ENCODE measurements around the gene MYO18A.

Gene MYO18A

DNA sequence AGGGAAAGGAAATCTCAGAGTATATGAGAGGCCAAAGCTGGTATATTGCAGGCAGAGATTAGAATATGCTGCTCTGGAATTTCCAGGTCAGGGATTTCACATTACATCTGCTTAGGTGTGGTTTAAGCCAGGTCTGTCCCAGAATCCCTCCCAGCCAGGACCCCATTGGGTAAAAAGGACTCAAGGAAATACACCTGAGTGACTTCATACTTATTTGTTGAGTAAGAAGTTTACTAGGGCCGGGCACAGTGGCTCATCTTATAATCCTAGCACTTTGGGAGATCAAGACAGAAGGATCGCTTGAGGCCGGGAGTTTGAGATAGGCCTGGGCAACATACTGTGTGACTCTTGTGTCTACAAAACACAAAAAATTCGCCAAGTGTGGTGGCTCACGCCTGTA lies 130.0 kb downstream of the MYO18A start:
- no peak overlapping the region for H3K9ac ChIP-seq (ENCODE audit: low read depth in 1 of 2, low read length in 2 of 2)
- H3K27me3 ChIP-seq (ENCODE audit: control insufficient read depth in 2 of 2, insufficient read depth in 2 of 2, low read length in 2 of 2) = peaks cover 0 to 7% of the 10 kb centered on the region in 2 donors
- H3K27ac ChIP-seq (ENCODE audit: low read depth in 2 of 2, low read length in 2 of 2) = no peak overlapping the region
- no peaks in the 10 kb centered on the region for H3K9me3 ChIP-seq (ENCODE audit: control insufficient read depth in 2 of 2, low read length in 2 of 2)
- no peak overlapping the region for H3K4me3 ChIP-seq (ENCODE audit: low read length in 2 of 2)
- H3K36me3 ChIP-seq (ENCODE audit: control insufficient read depth in 2 of 2, insufficient read depth in 2 of 2, low read length in 2 of 2) = no peaks in the 10 kb centered on the region
- H3K4me1 ChIP-seq (ENCODE audit: control insufficient read depth in 2 of 2, insufficient read depth in 2 of 2, low read length in 2 of 2) = no peaks in the 10 kb centered on the region

DNA sequence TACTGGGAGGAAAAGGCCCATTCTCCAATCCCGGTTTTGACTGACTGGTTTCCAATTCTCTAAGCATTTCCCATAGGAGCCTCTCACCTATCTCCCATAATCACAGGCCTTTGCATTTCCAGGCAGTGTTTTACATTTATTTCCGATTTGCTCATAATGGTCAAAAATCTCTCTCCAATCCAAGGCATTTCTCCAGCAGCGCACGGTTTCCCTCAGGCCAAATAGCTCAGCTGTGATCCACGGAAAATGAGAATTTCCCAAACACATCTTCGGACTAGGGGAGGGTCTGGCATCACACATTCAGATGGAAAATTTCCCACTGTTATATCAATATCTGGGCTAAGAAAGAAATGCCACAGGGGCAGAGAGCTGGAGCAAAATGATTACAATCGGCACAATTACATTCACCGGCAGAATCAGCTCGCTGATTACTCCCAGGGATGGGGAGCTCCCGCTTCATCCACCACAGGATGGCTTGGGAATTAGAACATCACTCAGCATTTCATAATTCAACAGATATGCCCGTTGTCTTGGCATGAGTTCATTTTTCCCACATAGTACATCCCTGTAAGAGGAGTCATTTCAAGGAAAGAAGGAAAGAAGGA lies 130.6 kb downstream of the MYO18A start:
- Histone ChIP-seq H3K27me3 (ENCODE audit: control insufficient read depth in 2 of 2, insufficient read depth in 2 of 2, low read length in 2 of 2) (peaks cover 0 to 4% of the 10 kb centered on the region in 2 donors), H3K9ac (ENCODE audit: low read depth in 1 of 2, low read length in 2 of 2) (no peak overlapping the region), H3K4me1 (ENCODE audit: control insufficient read depth in 2 of 2, insufficient read depth in 2 of 2, low read length in 2 of 2) (no peaks in the 10 kb centered on the region), H3K27ac (ENCODE audit: low read depth in 2 of 2, low read length in 2 of 2) (no peak overlapping the region), H3K36me3 (ENCODE audit: control insufficient read depth in 2 of 2, insufficient read depth in 2 of 2, low read length in 2 of 2) (no peaks in the 10 kb centered on the region), H3K4me3 (ENCODE audit: low read length in 2 of 2) (no peak overlapping the region), H3K9me3 (ENCODE audit: control insufficient read depth in 2 of 2, low read length in 2 of 2) (no peaks in the 10 kb centered on the region)

DNA sequence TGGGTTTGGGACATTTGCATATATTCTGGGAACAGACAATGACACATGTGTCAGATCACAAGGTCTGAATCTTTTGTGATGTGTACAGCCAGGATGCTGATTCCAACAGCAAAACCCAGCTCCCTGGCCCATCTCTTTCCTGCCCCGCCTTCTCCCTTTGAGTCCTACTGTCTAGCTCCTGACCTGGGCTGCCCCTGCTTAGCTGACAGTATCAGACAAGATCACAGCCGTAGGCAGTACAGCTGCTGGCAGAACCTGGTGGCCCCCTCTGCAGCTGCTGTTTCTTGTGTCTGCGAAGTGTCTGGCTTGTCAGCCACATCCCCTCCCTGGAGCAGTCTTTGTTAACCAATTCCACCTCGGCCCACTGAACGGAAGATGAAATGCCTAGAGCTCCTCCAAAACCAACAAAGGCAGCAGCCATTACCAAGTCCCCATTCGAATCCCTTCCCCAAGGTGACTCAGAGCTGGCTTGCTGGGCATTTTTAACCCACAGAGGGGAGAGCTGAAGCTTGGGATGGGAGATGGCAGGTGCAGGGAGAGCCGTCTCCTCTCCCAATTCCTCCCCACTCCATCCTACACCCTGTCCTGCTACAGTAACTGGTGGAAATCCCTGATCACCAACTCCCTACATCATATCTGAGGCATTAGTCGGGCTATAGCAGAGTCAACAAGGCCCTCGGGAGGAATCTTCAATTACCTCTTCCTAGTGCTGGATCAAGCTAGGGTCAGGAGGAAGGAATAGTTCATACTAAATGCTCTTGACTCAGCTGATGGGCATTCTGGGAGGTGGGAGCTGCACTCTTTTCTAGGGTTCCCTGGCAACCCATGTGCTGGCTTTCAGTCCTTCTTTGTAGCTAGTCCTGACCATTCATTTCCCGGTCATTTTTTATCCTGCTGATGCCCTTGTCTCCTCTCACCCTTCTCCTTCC lies 131.5 kb downstream of the MYO18A start:
- no peaks in the 10 kb centered on the region for H3K9me3 ChIP-seq (ENCODE audit: control insufficient read depth in 2 of 2, low read length in 2 of 2)
- no peaks in the 10 kb centered on the region for H3K36me3 ChIP-seq (ENCODE audit: control insufficient read depth in 2 of 2, insufficient read depth in 2 of 2, low read length in 2 of 2)
- H3K27ac ChIP-seq (ENCODE audit: low read depth in 2 of 2, low read length in 2 of 2) = no peak overlapping the region
- peaks cover 0 to 3% of the 10 kb centered on the region in 2 donors for H3K27me3 ChIP-seq (ENCODE audit: control insufficient read depth in 2 of 2, insufficient read depth in 2 of 2, low read length in 2 of 2)
- H3K4me1 ChIP-seq (ENCODE audit: control insufficient read depth in 2 of 2, insufficient read depth in 2 of 2, low read length in 2 of 2) = no peaks in the 10 kb centered on the region
- H3K4me3 ChIP-seq (ENCODE audit: low read length in 2 of 2) = no peak overlapping the region
- H3K9ac ChIP-seq (ENCODE audit: low read depth in 1 of 2, low read length in 2 of 2) = no peak overlapping the region

DNA sequence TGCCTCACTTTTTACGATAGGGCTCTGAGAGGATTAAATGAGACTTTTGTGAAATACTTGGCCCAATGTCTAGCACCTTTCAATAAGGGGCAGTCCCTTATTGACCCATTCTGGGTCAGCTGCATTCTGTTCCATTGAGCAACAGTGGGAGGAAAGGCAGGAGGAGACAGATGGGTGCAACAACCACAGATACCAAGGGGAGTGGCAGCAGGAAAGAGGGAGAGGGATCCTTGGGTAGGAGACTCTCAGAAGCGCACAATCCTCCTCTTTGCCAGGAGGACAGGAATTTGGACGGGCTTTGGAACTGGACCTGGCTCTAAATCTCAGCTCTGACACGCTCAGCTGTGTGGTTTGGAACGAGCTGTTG lies 133.7 kb downstream of the MYO18A start:
- Histone ChIP-seq H3K9ac (ENCODE audit: low read depth in 1 of 2, low read length in 2 of 2) (no peak overlapping the region), H3K9me3 (ENCODE audit: control insufficient read depth in 2 of 2, low read length in 2 of 2) (no peaks in the 10 kb centered on the region), H3K4me1 (ENCODE audit: control insufficient read depth in 2 of 2, insufficient read depth in 2 of 2, low read length in 2 of 2) (peaks cover 3 to 4% of the 10 kb centered on the region in 2 donors), H3K27me3 (ENCODE audit: control insufficient read depth in 2 of 2, insufficient read depth in 2 of 2, low read length in 2 of 2) (peaks cover 0 to 3% of the 10 kb centered on the region in 2 donors), H3K36me3 (ENCODE audit: control insufficient read depth in 2 of 2, insufficient read depth in 2 of 2, low read length in 2 of 2) (no peaks in the 10 kb centered on the region), H3K27ac (ENCODE audit: low read depth in 2 of 2, low read length in 2 of 2) (no peak overlapping the region), H3K4me3 (ENCODE audit: low read length in 2 of 2) (no peak overlapping the region)

DNA sequence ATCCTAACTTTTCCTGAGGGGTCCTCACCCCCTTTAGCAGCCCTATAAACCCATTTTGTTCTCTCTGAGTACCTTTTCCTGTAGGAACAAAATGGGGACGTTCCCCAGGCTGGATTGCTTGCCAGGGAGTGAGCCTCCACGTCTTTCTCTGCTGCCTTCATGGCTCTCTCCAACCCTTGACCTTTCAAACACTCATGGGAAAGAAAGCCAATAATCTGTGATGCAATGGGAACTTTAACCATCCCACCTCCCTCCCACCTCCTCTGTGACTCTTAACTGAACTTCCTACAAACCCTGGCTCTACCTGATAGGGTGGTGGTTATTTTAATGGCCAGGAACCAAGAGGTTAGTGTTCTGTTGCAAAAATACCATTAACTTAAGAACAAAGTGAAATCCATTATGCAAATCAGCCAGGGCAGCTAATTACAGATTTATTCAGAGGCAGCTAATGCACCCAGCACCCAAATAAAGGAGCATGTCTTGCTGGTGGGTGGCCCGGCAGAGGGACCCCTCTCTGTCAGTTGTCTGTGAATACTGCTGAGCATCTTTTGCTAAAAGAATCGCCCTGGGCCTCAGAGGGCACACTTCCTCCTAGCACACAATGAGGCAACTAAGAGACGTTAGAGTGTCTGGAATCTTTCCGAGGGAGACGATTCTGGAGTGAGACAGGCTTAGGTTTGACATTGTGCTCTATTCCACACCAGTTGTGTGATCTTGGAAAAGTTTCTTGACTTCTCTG lies 134.3 kb downstream of the MYO18A start:
- Histone ChIP-seq H3K4me3 (ENCODE audit: low read length in 2 of 2) (no peak overlapping the region), H3K27ac (ENCODE audit: low read depth in 2 of 2, low read length in 2 of 2) (no peak overlapping the region), H3K27me3 (ENCODE audit: control insufficient read depth in 2 of 2, insufficient read depth in 2 of 2, low read length in 2 of 2) (peaks cover 0 to 3% of the 10 kb centered on the region in 2 donors), H3K9ac (ENCODE audit: low read depth in 1 of 2, low read length in 2 of 2) (no peak overlapping the region), H3K9me3 (ENCODE audit: control insufficient read depth in 2 of 2, low read length in 2 of 2) (no peaks in the 10 kb centered on the region), H3K4me1 (ENCODE audit: control insufficient read depth in 2 of 2, insufficient read depth in 2 of 2, low read length in 2 of 2) (peaks cover 3 to 4% of the 10 kb centered on the region in 2 donors), H3K36me3 (ENCODE audit: control insufficient read depth in 2 of 2, insufficient read depth in 2 of 2, low read length in 2 of 2) (no peaks in the 10 kb centered on the region)

DNA sequence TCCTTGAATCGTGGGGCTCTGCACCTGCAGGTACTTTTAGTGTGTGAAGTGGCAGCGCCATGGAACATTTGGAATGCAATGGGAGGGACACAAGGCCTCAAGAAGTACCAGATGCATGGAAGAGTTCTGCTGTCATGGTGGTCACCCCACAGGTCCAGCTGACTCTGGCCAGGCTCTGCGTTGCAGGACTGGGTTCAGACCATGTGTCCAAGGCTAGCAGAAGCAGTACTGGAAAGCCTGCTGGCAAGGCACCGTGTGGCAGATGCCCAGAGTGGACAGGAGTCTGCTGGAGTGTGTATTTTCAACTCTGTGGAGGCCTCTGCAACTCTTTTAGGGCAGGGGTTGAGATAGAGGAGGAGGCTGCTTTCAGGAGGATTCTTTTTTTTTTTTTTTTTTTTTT lies 135.2 kb downstream of the MYO18A start:
- Histone ChIP-seq H3K9me3 (ENCODE audit: control insufficient read depth in 2 of 2, low read length in 2 of 2) (no peaks in the 10 kb centered on the region), H3K36me3 (ENCODE audit: control insufficient read depth in 2 of 2, insufficient read depth in 2 of 2, low read length in 2 of 2) (no peaks in the 10 kb centered on the region), H3K27ac (ENCODE audit: low read depth in 2 of 2, low read length in 2 of 2) (no peak overlapping the region), H3K4me3 (ENCODE audit: low read length in 2 of 2) (no peak overlapping the region), H3K27me3 (ENCODE audit: control insufficient read depth in 2 of 2, insufficient read depth in 2 of 2, low read length in 2 of 2) (peaks cover 0 to 3% of the 10 kb centered on the region in 2 donors), H3K4me1 (ENCODE audit: control insufficient read depth in 2 of 2, insufficient read depth in 2 of 2, low read length in 2 of 2) (peaks cover 3 to 4% of the 10 kb centered on the region in 2 donors), H3K9ac (ENCODE audit: low read depth in 1 of 2, low read length in 2 of 2) (no peak overlapping the region)

DNA sequence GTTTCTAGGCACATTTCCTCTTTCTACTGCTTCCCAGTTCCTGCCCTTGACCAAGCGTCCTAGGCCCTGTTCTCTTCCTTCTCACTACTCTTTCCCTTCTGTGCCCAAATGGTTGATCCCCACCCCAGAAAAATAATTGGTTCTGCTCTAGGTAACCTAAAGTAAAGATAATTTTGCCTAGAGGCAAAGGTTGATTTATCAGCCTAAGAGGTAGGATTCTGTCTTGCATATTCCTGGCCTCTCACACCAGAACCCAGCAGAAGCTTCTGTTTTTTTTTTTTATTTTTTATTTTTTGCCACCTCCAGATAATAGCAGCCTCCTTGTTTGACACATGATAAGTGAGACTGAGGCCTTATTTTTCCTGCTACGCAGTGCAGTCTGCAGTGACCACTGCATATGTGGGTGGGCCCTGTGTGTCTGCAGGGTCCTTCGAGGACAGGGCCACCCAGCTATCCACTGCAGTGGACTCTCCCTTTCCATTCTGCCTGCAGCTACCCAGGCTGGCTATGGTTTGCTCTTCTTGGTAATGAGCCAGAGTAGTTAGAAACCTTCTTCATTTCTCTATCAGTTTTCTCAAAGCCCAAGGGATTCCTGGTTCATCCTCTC lies 136.6 kb downstream of the MYO18A start:
- Histone ChIP-seq H3K27ac (ENCODE audit: low read depth in 2 of 2, low read length in 2 of 2) (no peak overlapping the region), H3K4me1 (ENCODE audit: control insufficient read depth in 2 of 2, insufficient read depth in 2 of 2, low read length in 2 of 2) (peaks cover 3 to 4% of the 10 kb centered on the region in 2 donors), H3K27me3 (ENCODE audit: control insufficient read depth in 2 of 2, insufficient read depth in 2 of 2, low read length in 2 of 2) (peaks cover 0 to 3% of the 10 kb centered on the region in 2 donors), H3K4me3 (ENCODE audit: low read length in 2 of 2) (no peak overlapping the region), H3K9me3 (ENCODE audit: control insufficient read depth in 2 of 2, low read length in 2 of 2) (no peaks in the 10 kb centered on the region), H3K36me3 (ENCODE audit: control insufficient read depth in 2 of 2, insufficient read depth in 2 of 2, low read length in 2 of 2) (no peaks in the 10 kb centered on the region), H3K9ac (ENCODE audit: low read depth in 1 of 2, low read length in 2 of 2) (no peak overlapping the region)

DNA sequence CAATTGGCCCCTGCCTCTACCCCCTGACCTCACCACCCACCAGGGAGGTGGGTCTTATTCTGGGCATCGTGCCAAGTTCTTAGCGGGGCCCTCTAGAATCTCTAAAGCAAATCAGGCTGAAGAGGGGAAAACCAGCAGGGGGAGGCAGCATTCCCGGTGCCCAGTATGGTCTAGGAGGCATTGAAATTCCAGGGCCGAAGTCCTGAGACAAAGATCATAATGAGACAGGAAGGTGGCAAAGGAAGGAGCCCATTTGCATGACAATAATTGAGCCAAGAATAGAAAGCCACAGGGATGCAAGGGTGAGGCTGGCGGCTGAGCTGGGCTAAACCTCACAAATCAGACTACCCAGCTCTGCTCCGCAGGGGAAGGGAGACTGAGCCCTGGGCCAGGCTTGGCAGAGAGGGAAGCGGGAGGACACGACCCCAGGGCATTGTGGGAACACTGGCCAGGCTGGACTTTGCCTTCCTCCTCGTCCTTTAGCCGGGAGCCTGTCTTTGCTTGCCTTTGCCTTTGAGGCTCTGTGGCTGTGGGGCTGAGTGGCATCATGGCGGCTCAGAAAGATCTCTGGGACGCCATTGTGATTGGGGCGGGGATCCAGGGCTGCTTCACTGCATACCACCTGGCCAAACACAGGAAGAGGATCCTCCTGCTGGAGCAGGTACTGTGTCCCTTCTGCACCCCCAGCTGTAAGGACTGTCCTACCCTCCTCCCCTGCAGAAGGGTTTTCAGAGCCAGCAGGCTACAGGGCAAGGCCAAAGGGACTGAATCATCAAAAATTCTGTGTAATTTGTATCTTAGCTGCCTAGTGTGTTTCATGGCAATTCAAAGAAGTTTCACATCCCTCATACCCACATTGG lies 137.3 kb downstream of the MYO18A start, which contains the start of gene PIPOX:
PIPOX (plus strand) TSS at position 463 of the 860 bp plus-strand sequence; CDS start at position 548, 85 bp downstream.
- H3K9ac ChIP-seq (ENCODE audit: low read depth in 1 of 2, low read length in 2 of 2) = no peak within 1 kb of the TSS
- no peak within 1 kb of the TSS for H3K4me3 ChIP-seq (ENCODE audit: low read length in 2 of 2)
- H3K36me3 ChIP-seq (ENCODE audit: control insufficient read depth in 2 of 2, insufficient read depth in 2 of 2, low read length in 2 of 2) = no peaks in the 10 kb centered on the region

DNA sequence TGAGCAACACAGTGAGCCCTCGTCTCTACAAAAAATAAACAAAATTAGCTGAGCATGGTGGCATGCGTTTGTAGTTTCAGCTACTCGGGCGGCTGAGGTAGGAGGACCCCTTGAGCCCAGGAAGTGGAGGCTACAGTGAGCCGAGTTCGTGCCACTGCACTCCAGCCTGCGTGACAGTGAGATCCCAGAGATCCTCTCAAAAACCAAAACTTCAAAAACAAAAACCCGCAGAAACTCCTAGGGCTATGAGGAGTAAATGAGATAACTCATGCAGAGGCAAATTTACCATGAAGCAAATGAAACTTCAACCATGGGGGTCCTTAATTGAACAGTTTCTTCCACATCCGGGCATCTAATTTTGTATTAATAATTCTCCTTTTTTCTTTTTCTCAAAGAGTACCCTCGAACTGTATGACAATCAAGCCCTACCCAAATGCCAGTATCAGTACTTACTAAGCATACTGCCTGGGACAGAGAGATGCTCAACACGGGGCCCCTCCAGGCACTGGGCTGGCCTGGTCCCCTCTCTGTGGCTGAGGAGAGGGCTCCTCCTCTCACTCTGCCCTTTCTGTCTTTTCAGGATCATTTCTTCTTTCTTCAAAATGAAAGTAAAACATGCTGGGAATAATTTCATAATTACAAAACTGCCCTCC lies 138.0 kb downstream of the MYO18A start:
- H3K9ac ChIP-seq (ENCODE audit: low read depth in 1 of 2, low read length in 2 of 2) = no peak overlapping the region
- no peaks in the 10 kb centered on the region for H3K9me3 ChIP-seq (ENCODE audit: control insufficient read depth in 2 of 2, low read length in 2 of 2)
- no peak overlapping the region for H3K27ac ChIP-seq (ENCODE audit: low read depth in 2 of 2, low read length in 2 of 2)
- peaks cover 3 to 4% of the 10 kb centered on the region in 2 donors for H3K4me1 ChIP-seq (ENCODE audit: control insufficient read depth in 2 of 2, insufficient read depth in 2 of 2, low read length in 2 of 2)
- no peak overlapping the region for H3K4me3 ChIP-seq (ENCODE audit: low read length in 2 of 2)
- H3K36me3 ChIP-seq (ENCODE audit: control insufficient read depth in 2 of 2, insufficient read depth in 2 of 2, low read length in 2 of 2) = no peaks in the 10 kb centered on the region
- peaks cover 0 to 3% of the 10 kb centered on the region in 2 donors for H3K27me3 ChIP-seq (ENCODE audit: control insufficient read depth in 2 of 2, insufficient read depth in 2 of 2, low read length in 2 of 2)

More for the DNA sequence above, 137.3 kb downstream of the MYO18A start, which contains the start of gene PIPOX:
- H3K27me3 ChIP-seq (ENCODE audit: control insufficient read depth in 2 of 2, insufficient read depth in 2 of 2, low read length in 2 of 2) = peaks cover 0 to under 1% of the 10 kb centered on the region in 2 donors
- peak within 1 kb of the TSS in 1 of 2 donors; percentile 43 for H3K27ac ChIP-seq (ENCODE audit: low read depth in 2 of 2, low read length in 2 of 2)
- H3K9me3 ChIP-seq (ENCODE audit: control insufficient read depth in 2 of 2, low read length in 2 of 2) = no peaks in the 10 kb centered on the region
- peaks cover 3 to 4% of the 10 kb centered on the region in 2 donors for H3K4me1 ChIP-seq (ENCODE audit: control insufficient read depth in 2 of 2, insufficient read depth in 2 of 2, low read length in 2 of 2)
